Mesenchymal stem cell (in vitro differentiated cells and primary cell): ENCODE results near the gene ADAM10.

ENCODE experiments used
- DNase-seq: peaks from one replicate; pipeline ENCODE4 v3.0.0-alpha.2; 2013
- H2AFZ ChIP-seq: one replicate; pipeline ENCODE4 v1.6.1; 2013; ENCODE audit warnings: low read depth, mild to moderate bottlenecking, control low read depth, inconsistent platforms, low read length, moderate library complexity
- H2AK5ac ChIP-seq: 2 replicates; pipeline ENCODE4 v1.6.1; 2013; ENCODE audit warnings: low read length, moderate library complexity, mild to moderate bottlenecking, inconsistent platforms; ENCODE audit not compliant: severe bottlenecking
- H2BK120ac ChIP-seq: one replicate; pipeline ENCODE4 v1.6.1; 2013; ENCODE audit warnings: low read depth, mild to moderate bottlenecking, inconsistent platforms, low read length, moderate library complexity
- H2BK12ac ChIP-seq, 2 experiments: one replicate each; pipeline ENCODE4 v1.6.1; 2013; ENCODE audit warnings: inconsistent platforms in 2 of 2, low read length in 2 of 2, mild to moderate bottlenecking in 2 of 2, moderate library complexity in 2 of 2, control low read depth in 1 of 2
- H2BK15ac ChIP-seq: one replicate; pipeline ENCODE4 v1.6.1; 2013; ENCODE audit warnings: mild to moderate bottlenecking, low read depth, inconsistent platforms; ENCODE audit not compliant: poor library complexity, severe bottlenecking
- H2BK5ac ChIP-seq: 2 replicates; pipeline ENCODE4 v1.6.1; 2013; ENCODE audit warnings: low read depth, mild to moderate bottlenecking, low read length, control low read depth, inconsistent platforms; ENCODE audit not compliant: poor library complexity, severe bottlenecking
- H3K14ac ChIP-seq, 2 experiments: one replicate each; pipeline ENCODE4 v1.6.1; 2013; ENCODE audit warnings: inconsistent platforms in 2 of 2, low read length in 2 of 2, control low read depth in 1 of 2, mild to moderate bottlenecking in 1 of 2, moderate library complexity in 1 of 2
- H3K18ac ChIP-seq, 2 experiments: one replicate each; pipeline ENCODE4 v1.6.1; 2013; ENCODE audit warnings: inconsistent platforms in 2 of 2, low read length in 2 of 2, control low read depth in 1 of 2, low read depth in 1 of 2, mild to moderate bottlenecking in 1 of 2
- H3K23ac ChIP-seq, 2 experiments: one replicate each; pipeline ENCODE4 v1.6.1; 2013; ENCODE audit warnings: inconsistent platforms in 2 of 2, low read length in 2 of 2, mild to moderate bottlenecking in 2 of 2, moderate library complexity in 2 of 2, control low read depth in 1 of 2
- H3K27ac ChIP-seq: 2 replicates; pipeline ENCODE4 v1.5.1; 2013; ENCODE audit warnings: mild to moderate bottlenecking, moderate library complexity, low read length, control low read depth, inconsistent platforms; ENCODE audit not compliant: poor library complexity, severe bottlenecking
- H3K27me3 ChIP-seq, 2 experiments: 2 replicates each; pipeline versions ENCODE4 v1.6.1 to v1.7.0; 2013; ENCODE audit warnings: low read length in 2 of 2, mild to moderate bottlenecking in 2 of 2, moderate library complexity in 2 of 2, control low read depth in 1 of 2, inconsistent platforms in 1 of 2; ENCODE audit not compliant: control insufficient read depth in 1 of 2, insufficient read depth in 1 of 2
- H3K36me3 ChIP-seq, 2 experiments: 2 replicates each; pipeline versions ENCODE4 v1.6.1 to v1.7.0; 2013; ENCODE audit warnings: low read length in 2 of 2, control low read depth in 1 of 2, inconsistent platforms in 1 of 2, low read depth in 1 of 2, mild to moderate bottlenecking in 1 of 2; ENCODE audit not compliant: insufficient read depth in 2 of 2, control insufficient read depth in 1 of 2
- H3K4ac ChIP-seq, 2 experiments: one replicate each; pipeline ENCODE4 v1.6.1; 2013; ENCODE audit warnings: inconsistent platforms in 2 of 2, low read length in 2 of 2, mild to moderate bottlenecking in 2 of 2, moderate library complexity in 2 of 2, control low read depth in 1 of 2, low read depth in 1 of 2
- H3K4me1 ChIP-seq: 2 replicates; pipeline ENCODE4 v1.6.1; 2013; ENCODE audit warnings: low read depth, low read length, control low read depth; ENCODE audit not compliant: control insufficient read depth, insufficient read depth
- H3K4me2 ChIP-seq: 2 replicates; pipeline ENCODE4 v1.6.1; 2013; ENCODE audit warnings: low read length, mild to moderate bottlenecking, inconsistent platforms; ENCODE audit not compliant: poor library complexity, severe bottlenecking
- H3K4me3 ChIP-seq, 2 experiments: 2 replicates each; pipeline versions ENCODE4 v1.5.1 to v1.7.0; 2013; ENCODE audit warnings: low read length in 2 of 2, mild to moderate bottlenecking in 2 of 2, control low read depth in 1 of 2, low read depth in 1 of 2; ENCODE audit not compliant: insufficient read depth in 1 of 2
- H3K79me1 ChIP-seq: replicated peaks from 2 replicates; pipeline ENCODE4 v1.6.1; 2013; ENCODE audit warnings: mild to moderate bottlenecking, control low read depth, low read length, inconsistent platforms; ENCODE audit not compliant: poor library complexity, severe bottlenecking
- H3K9ac ChIP-seq: 2 replicates; pipeline ENCODE4 v1.7.0; 2013; ENCODE audit warnings: mild to moderate bottlenecking, low read length, moderate library complexity
- H3K9me3 ChIP-seq: 2 replicates; pipeline ENCODE4 v1.7.0; 2013; ENCODE audit warnings: mild to moderate bottlenecking, low read length; ENCODE audit not compliant: control insufficient read depth
- H4K8ac ChIP-seq: one replicate; pipeline ENCODE4 v1.6.1; 2013; ENCODE audit warnings: inconsistent platforms, mild to moderate bottlenecking, low read length, moderate library complexity
- H4K91ac ChIP-seq: one replicate; pipeline ENCODE4 v1.6.1; 2013; ENCODE audit warnings: mild to moderate bottlenecking, low read length, inconsistent platforms
- WGBS: methylation state at CpG from one replicate; pipeline ENCODE4 v1.1.7; 2013; ENCODE audit warnings: mixed read lengths; 5-methylcytosine and 5-hydroxymethylcytosine counted together

The ADAM10 gene

DNA sequence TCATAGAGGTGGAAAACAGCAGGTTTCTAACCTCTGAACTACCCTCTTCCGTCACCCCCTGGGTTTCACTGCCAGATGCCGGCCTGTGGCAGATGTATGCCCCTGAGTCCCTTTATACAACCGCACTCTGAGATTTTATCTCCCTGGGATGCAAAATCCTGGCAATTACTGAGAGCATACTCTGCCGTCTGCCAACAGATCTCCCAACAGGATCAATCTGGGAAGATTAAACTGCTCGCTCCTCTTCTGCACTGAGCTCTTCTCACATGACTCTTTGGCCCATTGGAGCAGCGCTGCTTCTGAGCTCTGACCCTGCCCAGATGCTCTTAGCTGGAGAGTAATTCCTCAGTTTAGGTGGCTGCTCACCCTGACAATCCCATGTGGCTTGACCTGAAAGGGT lies 184.5 kb downstream of the ADAM10 start:
- H2BK15ac ChIP-seq, result no peak overlapping the region
- no peak overlapping the region for H3K27ac ChIP-seq
- peaks cover 3% of the 10 kb centered on the region for H3K9me3 ChIP-seq
- H3K4me3 ChIP-seq, result no peak overlapping the region
- H2AFZ ChIP-seq, result no peak overlapping the region
- H3K79me1 ChIP-seq, result no peaks in the 10 kb centered on the region
- H2BK120ac ChIP-seq, result no peak overlapping the region
- H3K4me1 ChIP-seq, result no peaks in the 10 kb centered on the region
- no peak overlapping the region for H3K18ac ChIP-seq
- no peak overlapping the region for H2BK5ac ChIP-seq
- H3K9ac ChIP-seq, result no peak overlapping the region
- 86% methylated on average over 5 of the region's 6 CpGs for WGBS
- H3K4ac ChIP-seq, result no peak overlapping the region
- H3K36me3 ChIP-seq, result no peaks in the 10 kb centered on the region
- H3K4me2 ChIP-seq, result no peak overlapping the region
- H4K91ac ChIP-seq, result no peak overlapping the region
- H2BK12ac ChIP-seq, result no peak overlapping the region
- H3K27me3 ChIP-seq, result no peaks in the 10 kb centered on the region
- H4K8ac ChIP-seq, result no peak overlapping the region
- no peak overlapping the region for H3K23ac ChIP-seq
- no peak for DNase-seq
- H2AK5ac ChIP-seq, result no peak overlapping the region
- H3K14ac ChIP-seq, result no peak overlapping the region

DNA sequence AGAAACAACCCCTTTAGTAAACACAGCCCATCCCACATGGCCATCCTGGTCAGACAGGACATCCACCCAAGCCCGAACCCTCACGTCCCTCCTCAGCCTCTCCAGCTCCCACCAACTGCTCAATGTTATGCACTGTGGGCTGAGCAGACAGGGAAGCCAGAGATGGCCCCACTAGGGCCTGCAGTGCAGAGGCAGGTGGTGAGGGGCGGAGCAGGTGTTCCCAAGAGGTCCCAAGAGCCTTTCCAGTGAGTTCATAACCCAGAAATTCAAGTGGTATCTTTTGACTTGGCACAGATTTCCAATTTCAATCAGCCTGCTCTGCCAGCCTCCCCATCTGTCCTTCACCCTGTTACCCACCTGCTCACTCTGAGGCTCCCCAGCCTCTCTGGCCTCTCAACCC lies 187.4 kb downstream of the ADAM10 start:
- Histone ChIP-seq H3K27me3 (no peaks in the 10 kb centered on the region), H3K9me3 (no peaks in the 10 kb centered on the region), H2BK5ac (no peak overlapping the region), H3K18ac (no peak overlapping the region), H2BK15ac (no peak overlapping the region), H2AK5ac (no peak overlapping the region), H2BK120ac (no peak overlapping the region), H3K14ac (no peak overlapping the region), H3K9ac (no peak overlapping the region), H2BK12ac (no peak overlapping the region), H3K4me3 (no peak overlapping the region), H3K4me2 (no peak overlapping the region), H2AFZ (no peak overlapping the region), H3K27ac (no peak overlapping the region), H3K23ac (no peak overlapping the region), H4K91ac (no peak overlapping the region), H4K8ac (no peak overlapping the region), H3K4me1 (no peaks in the 10 kb centered on the region), H3K36me3 (no peaks in the 10 kb centered on the region), H3K79me1 (no peaks in the 10 kb centered on the region), H3K4ac (no peak overlapping the region)
- 60% methylated on average over 3 of the region's 3 CpGs for WGBS
- DNase-seq, result no peak

DNA sequence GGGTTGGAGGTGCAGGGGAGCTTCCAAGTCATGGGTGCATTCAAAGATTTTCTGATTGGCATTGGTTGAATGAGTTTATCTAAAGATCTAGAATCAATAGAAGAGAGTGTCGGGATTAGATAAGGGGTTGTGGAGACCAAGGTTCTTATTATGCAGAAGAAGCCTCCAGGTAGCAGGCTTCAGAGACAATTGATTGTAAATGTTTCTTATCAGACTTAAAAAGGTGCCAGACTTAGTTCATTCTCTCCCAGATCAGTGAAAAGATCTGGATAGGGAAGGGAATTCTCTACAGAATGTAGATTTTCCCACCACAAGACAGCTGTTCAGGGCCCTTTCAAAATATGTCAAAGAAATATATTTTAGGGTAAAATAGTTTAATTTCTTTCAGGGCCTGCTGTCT lies 188.2 kb downstream of the ADAM10 start:
- Histone ChIP-seq H3K4me1 (no peaks in the 10 kb centered on the region), H3K79me1 (no peaks in the 10 kb centered on the region), H3K23ac (no peak overlapping the region), H3K27me3 (no peaks in the 10 kb centered on the region), H2BK12ac (no peak overlapping the region), H2BK15ac (no peak overlapping the region), H4K8ac (no peak overlapping the region), H3K9ac (no peak overlapping the region), H2AFZ (no peak overlapping the region), H4K91ac (no peak overlapping the region), H3K4me3 (no peak overlapping the region), H3K36me3 (no peaks in the 10 kb centered on the region), H3K27ac (no peak overlapping the region), H2BK120ac (no peak overlapping the region), H2BK5ac (no peak overlapping the region), H3K14ac (no peak overlapping the region), H3K4me2 (no peak overlapping the region), H3K18ac (no peak overlapping the region), H2AK5ac (no peak overlapping the region), H3K9me3 (no peaks in the 10 kb centered on the region), H3K4ac (no peak overlapping the region)
- no peak for DNase-seq
- WGBS, result 0% methylated on average over 1 of the region's 1 CpG

GRCh38 chr15:58559904-58560588 lies 189.5 kb downstream of the ADAM10 start:
- no peak overlapping the region for H2AFZ ChIP-seq
- 65% methylated on average over 3 of the region's 6 CpGs for WGBS
- H3K36me3 ChIP-seq, result no peaks in the 10 kb centered on the region
- H3K4ac ChIP-seq, result no peak overlapping the region
- peaks cover 0 to 5% of the 10 kb centered on the region in 2 experiments for H3K27me3 ChIP-seq
- no peak overlapping the region for H2BK15ac ChIP-seq
- H3K27ac ChIP-seq, result no peak overlapping the region
- no peak overlapping the region for H3K14ac ChIP-seq
- H3K9me3 ChIP-seq, result no peaks in the 10 kb centered on the region
- DNase-seq, result no peak
- no peak overlapping the region for H2BK12ac ChIP-seq
- H3K4me2 ChIP-seq, result no peak overlapping the region
- H3K4me3 ChIP-seq, result no peak overlapping the region
- no peak overlapping the region for H4K91ac ChIP-seq
- H2AK5ac ChIP-seq, result no peak overlapping the region
- H3K4me1 ChIP-seq, result no peaks in the 10 kb centered on the region
- H3K18ac ChIP-seq, result peak overlapping the region in 1 of 2 experiments; percentile 9
- H2BK120ac ChIP-seq, result no peak overlapping the region
- no peak overlapping the region for H4K8ac ChIP-seq
- H3K23ac ChIP-seq, result no peak overlapping the region
- no peak overlapping the region for H2BK5ac ChIP-seq
- no peak overlapping the region for H3K9ac ChIP-seq
- H3K79me1 ChIP-seq, result no peaks in the 10 kb centered on the region
